HG03135 (cell line): ENCODE data around the gene MEGF11.

ENCODE experiments used
- ATAC-seq: cut with Tn5 transposase; IDR thresholded peaks from one replicate; pipeline ENCODE4 v1.9.1; 2021; ENCODE audit warnings: mild to moderate bottlenecking, moderate library complexity; ENCODE audit not compliant: unreplicated experiment

The MEGF11 gene

DNA sequence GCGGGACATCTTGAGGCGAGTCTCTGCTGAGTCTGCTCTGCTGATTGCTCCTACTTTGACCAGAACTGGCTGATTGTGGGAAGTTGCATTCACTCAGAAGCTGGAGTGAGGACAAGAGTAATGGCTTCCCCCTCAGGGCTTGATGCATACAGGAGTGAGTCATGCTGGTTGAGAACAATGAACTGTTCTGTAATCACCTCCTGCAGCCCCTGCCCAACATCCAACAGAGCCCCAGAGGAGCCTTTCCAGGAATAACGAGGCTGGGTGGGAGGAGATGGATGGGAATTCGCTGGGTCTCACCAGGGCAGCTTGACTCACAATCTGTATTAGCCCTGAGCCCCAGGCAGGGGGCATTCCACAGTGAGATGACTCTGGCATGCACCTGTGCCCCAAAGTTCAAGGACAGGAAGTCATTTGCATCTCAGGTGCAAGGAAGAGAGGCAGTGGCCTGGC lies 299.2 kb downstream of the MEGF11 start:
- ATAC-seq: no peak

DNA sequence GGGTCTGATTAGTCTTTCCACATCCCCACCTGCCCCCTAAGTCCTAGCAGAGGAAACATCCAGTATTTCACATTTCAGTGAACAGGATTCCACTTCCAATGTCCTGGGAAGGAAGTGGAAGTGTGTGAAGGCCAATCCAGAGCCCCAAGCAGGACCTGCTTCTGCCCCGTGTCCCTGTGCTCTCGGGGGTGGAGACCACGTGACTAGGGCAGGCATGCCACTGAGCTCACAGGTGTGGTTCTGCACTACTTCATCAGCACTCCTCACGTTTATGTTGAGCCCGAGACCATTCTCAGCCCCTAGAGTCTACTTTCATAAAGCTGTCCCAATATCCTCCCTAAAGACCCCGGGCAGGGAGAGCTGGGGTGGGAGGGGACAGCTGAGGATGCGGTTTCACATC lies 299.9 kb downstream of the MEGF11 start:
- ATAC-seq: no peak

DNA sequence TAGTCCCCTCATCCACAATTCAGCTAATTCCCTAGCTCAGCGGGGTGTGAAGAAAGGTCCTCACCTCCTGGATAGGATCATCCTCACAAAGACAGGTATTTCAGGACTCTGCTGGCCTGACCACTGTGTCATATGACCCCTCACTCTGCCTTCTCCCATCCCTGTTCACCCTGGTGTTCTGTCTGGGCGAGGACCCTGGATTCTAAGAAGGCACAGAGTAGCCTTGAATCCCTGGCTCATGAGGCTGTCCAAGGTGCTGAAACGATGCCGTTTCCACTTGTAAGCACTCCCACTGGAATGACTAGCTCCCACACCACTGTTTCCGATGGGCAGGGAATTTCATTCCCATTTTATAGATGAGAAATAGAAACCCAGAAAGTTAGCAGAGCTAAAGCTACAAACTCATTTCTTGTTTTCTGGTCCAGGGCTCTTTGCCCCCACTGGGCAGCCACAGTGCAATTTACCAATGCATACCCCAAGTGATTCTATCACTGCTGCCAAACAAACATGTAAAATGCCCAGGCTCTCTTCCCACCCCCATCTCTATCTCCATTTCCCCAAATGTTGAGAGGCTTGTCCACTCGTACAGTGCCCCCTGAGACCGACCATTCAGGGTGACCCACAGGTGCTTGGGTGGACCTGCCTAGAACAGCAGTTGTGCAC lies 301.0 kb downstream of the MEGF11 start:
- ATAC-seq: no peak

DNA sequence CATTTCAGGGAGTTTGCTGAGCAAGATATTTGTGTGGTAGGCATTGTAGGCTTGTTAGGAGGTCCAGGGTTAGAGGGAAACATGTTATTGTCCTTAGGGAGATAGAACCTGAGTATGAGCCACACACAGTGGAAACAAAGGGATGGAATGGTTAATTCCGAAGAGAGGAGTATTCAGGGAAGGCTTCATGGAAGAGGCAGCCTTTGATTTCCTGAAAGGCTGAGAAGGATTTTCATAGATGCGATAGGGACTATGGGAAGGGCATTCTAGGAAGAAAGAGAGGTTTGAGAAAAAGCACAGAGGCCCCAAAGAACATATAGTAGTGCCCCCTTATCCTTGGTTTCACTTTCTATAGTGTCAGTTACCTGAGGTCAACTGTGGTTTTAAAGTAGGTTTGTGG lies 302.5 kb downstream of the MEGF11 start:
- ATAC-seq: no peak

DNA sequence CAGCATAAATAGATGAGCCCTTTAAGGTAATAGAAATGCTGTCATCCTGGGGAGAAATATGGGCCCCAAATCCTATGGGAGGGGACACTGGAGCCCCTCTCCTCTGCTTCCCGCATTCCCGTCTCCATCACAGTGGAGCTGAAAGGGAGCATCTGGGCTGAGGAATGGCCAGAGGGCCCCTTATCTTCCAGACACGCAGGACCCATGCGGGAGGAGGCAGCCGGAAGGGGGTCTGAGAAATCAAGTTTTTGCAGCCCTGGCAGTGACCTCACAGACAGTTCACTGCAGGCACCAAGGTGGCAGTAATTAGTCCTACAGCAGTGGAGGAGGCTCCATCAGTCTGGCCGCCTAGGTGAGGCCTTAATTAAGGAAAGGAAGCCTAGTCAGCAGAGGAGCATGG lies 304.1 kb downstream of the MEGF11 start:
- ATAC-seq: no peak

DNA sequence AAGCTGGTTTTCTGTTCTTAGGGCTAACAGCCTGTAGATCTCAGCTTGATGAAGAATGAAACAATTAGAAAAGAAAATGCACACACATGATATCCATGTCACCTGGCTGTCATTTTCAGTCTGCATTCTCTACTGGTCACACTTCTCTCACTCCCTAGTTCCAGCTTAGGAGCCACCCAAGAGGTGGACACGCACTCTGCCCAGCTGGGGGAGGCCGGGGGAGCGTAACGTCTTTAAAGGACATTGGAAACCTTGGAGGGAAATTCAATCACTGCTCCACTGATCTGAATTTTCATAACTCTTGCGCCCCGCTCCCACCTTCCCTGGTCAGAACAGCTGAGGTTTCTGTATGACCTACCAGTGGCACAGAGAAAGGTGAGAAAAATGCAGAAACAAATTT lies 304.5 kb downstream of the MEGF11 start:
- no peak for ATAC-seq

DNA sequence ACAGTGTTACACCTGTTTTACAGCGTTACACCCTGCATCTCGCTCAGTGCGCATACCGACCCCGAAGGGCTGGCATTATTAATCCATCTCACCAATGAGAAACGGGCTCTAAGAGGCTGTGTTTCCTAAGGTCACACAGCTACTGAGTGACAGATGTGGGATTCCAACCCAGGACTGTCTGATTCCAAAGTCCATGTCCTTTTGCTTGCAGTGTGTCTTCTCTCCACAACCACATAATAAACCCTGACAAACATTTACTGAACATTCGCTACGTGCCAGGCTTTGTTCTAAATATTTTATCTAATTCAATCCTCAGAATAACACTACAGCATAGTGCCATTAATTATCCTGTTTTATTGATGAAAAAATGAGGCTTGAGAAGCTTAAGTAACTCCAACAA lies 305.2 kb downstream of the MEGF11 start:
- ATAC-seq: no peak

DNA sequence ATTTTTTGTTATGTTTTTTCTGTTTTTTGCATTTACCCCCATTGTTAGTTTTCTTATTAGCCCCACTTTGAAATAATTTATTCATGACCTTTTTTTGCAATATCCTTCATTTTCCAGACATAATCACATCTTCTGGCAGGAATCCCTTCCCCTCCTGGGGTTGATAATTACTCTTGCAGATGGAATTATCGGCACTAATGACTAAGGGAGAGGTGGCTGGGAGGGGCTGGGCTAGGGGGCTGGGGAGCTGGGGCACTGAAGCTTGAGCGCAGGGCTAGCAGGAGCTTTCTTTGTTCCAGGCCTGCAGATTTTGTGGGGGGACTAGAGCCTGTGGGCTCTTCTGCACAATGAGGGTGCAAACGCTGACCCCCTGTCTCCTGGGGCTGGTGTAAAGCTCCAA lies 306.5 kb downstream of the MEGF11 start:
- no peak for ATAC-seq

DNA sequence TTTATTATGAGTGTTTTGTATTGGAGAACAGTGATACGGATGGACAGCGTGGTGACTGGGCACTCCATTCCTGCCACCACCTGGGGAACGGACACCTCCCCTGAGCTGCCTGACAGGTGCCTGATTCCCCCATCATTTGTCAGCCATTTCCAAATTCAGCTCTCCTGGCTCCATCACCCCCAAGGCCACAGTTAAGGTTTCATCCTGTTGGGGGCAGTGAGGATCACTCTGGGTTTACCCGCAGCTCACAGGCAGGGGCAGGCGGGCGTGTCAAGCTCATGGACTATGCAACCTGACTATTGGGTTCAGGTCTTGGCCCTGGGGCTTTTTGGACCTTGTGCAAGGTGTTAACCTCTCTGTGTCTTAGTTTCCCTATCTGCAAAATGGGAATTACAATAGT lies 307.9 kb downstream of the MEGF11 start:
- ATAC-seq: no peak

DNA sequence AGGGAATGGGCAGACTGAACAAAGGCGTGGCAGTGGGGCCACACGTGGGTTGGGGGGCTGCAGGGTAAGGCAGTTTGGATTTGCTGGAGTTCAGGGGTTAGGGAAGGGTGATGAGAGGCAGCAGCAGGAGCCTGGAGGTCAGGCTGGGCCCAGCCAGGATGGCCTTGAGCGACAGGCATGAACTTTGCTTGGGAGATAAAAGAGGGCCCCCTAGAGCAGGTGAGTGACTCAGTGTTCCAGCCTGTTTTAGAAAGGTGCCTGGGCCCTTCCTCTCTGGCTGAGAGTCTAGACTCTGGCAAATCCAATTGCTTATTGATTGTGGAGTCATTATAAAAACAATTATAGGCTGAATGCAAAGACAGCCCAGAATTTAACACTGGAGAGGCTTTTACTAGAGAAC lies 309.1 kb downstream of the MEGF11 start:
- ATAC-seq: no peak

DNA sequence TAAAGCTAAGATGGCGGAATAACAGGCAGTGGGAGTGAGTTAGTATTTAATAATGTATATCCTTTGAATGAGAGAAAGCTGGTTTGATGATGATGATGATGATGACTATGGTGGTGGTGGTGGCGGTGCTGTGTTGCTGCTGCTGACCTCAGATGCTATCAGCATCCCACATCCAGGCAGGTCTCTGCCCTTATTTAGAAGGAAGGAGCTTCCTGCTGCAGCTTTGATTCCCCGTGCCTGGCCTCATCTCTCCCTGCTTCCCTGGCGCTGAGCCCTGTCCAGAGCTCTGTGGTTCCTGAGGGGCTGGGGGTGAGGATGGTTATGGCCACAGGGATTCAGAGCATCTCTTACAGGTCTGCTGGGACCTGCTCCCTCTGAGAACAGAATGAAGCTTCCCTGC lies 311.1 kb downstream of the MEGF11 start:
- ATAC-seq: no peak

DNA sequence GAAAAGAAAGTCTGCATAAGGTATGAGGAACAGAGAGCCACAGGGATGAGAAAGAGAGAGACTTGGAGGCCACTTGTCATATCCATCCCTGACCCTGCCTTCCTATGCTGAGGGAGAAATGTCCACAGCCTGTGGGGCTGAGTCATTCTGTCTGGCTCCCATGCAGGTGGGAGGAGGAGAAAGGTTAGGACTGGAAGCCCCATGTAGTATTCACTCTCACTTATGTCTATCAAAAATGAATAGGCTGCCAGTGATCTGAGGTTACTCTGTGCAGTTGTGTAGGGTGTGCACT lies 313.0 kb downstream of the MEGF11 start:
- no peak for ATAC-seq

DNA sequence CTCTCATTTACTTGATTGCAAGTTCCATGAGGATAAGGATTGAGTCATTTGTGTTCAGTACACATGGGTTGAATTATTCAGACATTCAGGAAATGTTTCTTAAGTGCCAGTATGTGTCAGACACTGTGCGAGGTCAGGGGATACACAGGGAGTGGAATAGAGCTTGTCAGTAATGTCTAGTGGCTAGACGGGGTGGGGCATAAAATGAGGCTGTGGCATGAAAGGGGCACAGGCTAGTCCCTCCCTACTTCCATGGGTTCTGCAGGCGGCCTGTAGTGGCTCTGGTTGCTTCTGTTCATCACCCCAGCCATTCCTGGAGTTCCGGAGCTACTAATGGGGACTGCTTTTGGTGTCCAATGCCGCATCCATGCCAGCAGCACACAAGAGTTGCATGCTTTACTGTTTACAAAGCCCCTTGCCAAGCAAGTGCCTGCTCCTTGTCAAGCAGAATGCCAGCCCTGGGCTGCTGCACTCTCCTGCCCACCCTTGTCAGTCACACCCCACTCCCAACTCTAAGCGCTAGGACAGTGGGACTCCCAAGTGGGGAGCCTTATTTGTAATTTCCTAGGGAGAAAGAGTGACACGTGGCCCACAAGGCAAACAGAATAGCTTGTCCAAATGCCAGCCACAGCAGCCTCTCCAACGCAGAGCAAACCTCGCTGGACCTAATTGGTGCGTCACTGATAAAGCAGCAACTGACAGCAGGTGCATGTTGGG lies 313.5 kb downstream of the MEGF11 start:
- no peak for ATAC-seq

DNA sequence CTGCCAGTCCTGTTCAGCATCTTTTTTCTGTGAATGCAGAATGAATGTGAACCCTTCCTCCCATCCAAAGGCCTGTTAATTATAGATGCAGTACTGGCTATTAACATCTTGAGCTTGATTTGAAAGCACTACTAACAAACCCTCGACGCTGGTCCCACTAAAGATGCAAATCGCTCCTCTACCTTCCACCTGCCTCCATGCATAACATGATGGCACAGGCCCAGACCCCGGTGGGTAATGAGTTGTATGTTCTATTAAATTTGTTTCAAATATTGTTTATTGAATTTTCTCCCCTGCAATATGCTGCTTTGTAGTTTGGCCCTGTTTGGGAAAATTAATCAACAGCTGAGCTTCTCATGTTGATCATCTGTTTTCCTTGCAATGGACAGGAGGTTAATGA lies 314.9 kb downstream of the MEGF11 start:
- no peak for ATAC-seq

DNA sequence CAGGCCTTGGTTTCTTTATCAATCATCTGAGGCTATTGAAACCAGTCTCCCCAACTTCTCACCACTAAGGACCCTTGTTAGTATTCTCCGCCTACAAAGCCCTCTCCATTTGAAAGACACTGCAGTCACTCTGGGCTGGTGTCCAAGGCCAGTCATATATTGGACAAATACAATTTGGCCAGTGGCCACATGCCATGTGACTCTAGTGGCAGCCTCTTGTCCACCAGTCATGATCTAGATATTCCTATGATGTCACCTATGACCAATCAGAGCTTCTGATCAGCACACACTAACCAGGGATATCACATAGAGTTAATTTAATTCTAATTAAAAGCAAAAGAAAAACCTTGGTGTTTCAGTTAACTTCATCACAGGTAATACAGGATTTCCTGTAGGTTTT lies 316.1 kb downstream of the MEGF11 start:
- no peak for ATAC-seq

DNA sequence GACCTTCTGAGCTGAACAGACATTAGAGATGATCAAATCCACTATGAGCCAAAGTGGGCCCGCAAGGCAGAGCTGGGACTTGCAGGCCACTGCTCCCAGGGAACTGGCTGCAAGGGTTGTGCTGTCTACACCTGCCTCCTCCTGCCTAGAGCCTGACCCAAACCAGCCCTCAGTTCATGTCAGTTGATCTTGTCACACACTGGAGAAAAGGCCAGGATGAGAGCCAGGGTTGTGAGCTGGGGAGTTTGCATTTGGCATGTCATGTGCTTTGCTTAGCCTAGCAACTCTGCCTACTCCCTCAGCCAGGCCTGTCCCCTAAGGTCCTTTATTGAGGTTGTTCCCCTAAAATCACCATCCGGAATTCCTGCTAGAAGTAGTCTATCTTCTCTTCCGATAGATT lies 316.5 kb downstream of the MEGF11 start:
- ATAC-seq: no peak

DNA sequence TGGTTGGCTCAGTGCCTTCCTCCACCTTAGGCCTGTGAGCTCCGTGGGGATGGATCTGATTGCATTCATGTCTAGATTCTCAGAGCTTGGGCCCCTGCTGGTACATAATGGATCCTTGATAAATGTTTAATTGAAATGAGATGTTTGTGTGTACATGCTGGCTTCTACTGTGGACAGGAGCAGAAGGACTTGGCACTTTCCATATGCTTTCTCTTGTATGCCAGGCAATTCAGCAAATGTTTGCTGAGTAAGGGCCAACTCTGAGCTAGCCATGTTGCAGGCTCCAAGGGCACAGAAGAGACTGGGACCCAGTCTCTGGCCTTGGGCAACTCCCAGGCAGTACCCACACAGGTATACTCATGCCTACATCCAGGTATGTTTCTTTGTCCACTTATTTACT lies 317.3 kb downstream of the MEGF11 start:
- ATAC-seq: no peak

DNA sequence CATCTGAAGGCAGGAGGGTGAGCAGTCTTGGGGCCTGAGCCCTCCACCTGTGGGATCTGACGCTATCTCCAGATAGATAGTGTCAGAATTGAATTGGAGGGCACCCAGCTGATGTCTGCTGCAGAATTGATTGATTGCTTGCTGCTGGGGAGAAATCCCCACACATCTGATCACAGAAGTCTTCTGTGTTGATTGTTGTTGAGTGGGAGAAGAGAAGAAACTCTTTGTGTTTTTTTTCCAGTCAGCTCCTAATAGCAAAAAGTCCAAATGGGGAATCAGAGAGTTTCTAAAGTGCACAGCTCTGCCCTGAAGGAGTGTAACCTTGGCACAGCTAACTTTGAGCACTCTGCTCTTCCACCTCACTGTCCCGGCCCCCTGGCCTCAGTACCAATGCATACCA lies 318.2 kb downstream of the MEGF11 start:
- no peak for ATAC-seq

DNA sequence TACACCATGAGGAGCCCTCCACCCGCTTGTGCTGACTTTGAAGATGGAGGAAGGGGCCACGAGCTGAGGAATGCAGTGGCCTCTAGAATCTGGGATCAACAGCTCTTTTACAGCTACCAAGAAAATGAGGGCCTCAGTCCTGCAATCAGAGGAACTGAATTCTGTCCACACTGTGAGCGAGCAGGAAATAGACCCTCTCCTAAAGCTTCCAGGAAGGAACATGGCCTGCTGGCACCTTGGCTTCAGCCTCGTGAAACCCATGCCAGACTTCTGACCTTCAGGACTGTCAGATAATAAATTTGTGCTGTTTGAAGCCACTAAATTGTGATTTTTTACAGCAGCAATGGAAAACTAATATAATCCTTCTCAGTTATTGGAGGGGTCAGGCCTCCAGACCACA lies 322.3 kb downstream of the MEGF11 start:
- no peak for ATAC-seq

DNA sequence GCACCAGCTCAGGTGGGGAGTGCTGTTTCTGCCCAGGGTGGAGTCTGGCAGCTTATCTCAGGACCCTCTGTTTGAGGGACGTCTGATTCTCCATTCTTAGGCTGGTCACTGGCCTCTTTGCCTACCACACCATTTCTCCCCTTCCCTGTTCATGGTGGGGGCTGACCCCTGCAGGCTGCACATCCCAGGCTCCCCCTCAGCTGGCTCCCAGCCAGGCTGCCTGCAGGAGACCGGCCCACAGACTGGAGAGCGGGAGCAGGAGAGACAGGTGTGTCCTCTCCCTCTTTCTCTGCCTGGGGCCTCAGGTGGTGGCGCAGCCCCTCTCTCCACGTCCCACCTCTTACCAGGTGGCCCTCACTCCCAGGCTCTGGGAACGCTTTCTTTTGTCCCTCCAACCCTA lies 323.4 kb downstream of the MEGF11 start:
- no peak for ATAC-seq

DNA sequence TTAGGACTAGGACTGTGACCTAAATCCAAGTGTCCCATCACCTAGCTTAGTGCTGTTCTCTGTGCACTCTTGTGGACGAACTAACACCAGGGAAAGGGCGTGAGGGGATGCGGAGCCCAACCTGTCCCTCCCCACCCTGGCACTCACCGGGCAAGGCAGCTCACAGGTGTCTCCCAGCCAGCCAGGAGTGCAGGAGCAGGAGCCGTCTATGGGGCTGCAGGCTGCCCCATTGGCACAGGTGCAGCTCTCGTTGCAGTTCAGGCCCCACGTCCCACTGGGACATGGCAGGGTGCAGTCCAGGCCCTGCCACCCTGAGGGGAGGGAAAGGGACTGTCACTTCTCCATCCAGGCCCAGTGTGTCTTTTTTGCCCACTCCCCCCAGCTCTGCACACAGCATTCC lies 324.0 kb downstream of the MEGF11 start:
- ATAC-seq: no peak

DNA sequence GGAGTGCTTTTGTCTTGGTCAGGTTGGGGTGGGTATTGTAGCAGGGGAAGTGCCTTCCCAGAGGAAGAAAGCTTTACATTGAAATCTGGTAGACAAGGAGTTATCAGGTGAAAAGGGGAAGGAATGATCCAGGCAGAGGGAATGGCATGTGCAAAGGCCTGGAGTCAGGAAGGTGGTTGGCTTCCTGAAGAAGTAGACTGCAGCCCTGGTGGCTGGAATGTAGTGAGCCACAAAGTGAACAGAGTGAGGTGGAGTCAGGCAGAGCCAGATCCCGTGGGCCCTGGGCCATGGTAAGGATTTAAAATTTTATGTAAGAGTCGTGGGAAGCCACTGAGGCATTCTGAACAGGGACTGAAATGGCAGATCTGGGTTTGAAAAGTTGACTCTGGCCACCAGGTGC lies 326.0 kb downstream of the MEGF11 start:
- no peak for ATAC-seq

DNA sequence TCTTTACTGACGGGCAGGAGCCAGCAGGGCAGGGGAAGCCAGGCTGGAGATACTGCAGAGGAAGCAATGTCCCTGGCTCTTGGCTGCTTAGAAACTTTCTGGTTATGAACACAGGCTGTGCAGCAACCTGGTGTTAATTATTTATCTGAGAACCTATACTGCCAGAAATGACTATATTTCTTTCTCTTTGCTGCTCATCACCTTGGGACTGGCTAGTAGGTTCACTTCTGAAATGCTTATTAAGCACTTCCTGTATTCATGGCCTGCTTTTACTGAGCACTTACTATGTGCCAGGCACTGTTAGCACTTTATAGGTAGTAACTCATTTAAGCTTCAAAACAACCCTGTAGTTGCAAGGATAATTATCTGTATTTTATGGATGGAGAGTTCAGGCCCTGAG lies 326.7 kb downstream of the MEGF11 start:
- peak; percentile 67 for ATAC-seq
